Fibroblast of villous mesenchyme (primary cell): ENCODE measurements around the gene STXBP6. TPM values are rescaled to one million over a fixed set of nuclear protein-coding genes. Genes with fewer than 3 reads are reported as not detected.

Experiments used
- DNase-seq: peaks from one replicate; pipeline ENCODE4 v3.0.0-alpha.2; 2010; ENCODE audit warnings: low read depth
- H3K4me3 ChIP-seq: 2 replicates; pipeline ENCODE4 v1.5.1; 2011; ENCODE audit warnings: low read depth, mild to moderate bottlenecking, low read length
- CTCF ChIP-seq: IDR thresholded peaks from 2 replicates; pipeline ENCODE4 v1.5.1; 2012; ENCODE audit warnings: low read depth, mild to moderate bottlenecking, low read length; ENCODE audit not compliant: insufficient read depth
- total RNA-seq: library from RNA; depleted of rRNA; stranded (reverse); fragments of >200 nt; gene quantifications from 2 replicates; pipeline ENCODE4 v1.2.3, GENCODE V29; 2012

Gene STXBP6
- total RNA-seq, 1 donor: 4.7 TPM

- no peak overlapping the region for H3K4me3 ChIP-seq
- TF ChIP-seq CTCF: no peak
- DNase-seq: no peak
Measured at GRCh38 chr14:25052921-25053320, 3.0 kb upstream of the STXBP6 start.

GRCh38 chr14:25052385-25052784 is 2.4 kb upstream of the STXBP6 start:
- no peak overlapping the region for H3K4me3 ChIP-seq
- TF ChIP-seq CTCF: no peak
- DNase-seq: no peak

GRCh38 chr14:25050269-25051150 is 563 bp upstream of the STXBP6 start:
- peak overlapping the region; percentile 71 for H3K4me3 ChIP-seq
- no peak for TF ChIP-seq CTCF
- DNase-seq: peak; percentile 55

- no peak for TF ChIP-seq CTCF
- H3K4me3 ChIP-seq: peak overlapping the region; percentile 71
- peak; percentile 27 for DNase-seq
Measured at GRCh38 chr14:25049093-25049567, 817 bp downstream of the STXBP6 start.

GRCh38 chr14:25048170-25049016 is 1.6 kb downstream of the STXBP6 start:
- peak; percentile 38 for DNase-seq
- no peak for TF ChIP-seq CTCF
- H3K4me3 ChIP-seq: peak overlapping the region; percentile 71

GRCh38 chr14:25046301-25046943 is 3.5 kb downstream of the STXBP6 start:
- TF ChIP-seq CTCF: no peak
- DNase-seq: no peak
- no peak overlapping the region for H3K4me3 ChIP-seq
